ENCODE measurements around the gene SLC41A3.
"Not testable (repeated sequence)": the region's sequence is repeated elsewhere in the genome, so short reads cannot be mapped to it uniquely, and the experiment has no call there.

The SLC41A3 gene

GRCh38 chr3:126052196-126053058, 31.5 kb downstream of the SLC41A3 start:
- DNase-seq: no peak

DNA sequence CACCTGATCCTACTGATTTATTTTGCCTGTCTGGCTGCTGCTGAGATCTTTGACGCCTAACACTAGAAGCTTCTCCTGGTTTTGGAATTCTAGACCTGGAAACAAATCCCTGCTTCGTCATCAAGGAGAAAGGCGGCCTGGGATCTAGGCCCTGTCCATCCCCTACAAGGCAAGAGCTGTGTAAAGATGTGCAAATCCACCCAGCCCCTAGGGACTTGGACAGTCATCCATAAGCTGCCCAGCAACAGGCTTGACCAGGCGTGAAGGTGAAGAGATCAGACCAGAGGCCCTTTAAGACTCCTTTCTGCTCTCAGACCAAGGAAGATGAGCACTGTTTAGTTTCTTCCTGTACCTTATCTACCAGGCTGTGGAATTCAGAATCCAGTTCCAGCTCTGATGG, 32.2 kb downstream of the SLC41A3 start:
- DNase-seq: no peak

- no peak for DNase-seq
Measured at GRCh38 chr3:126051234-126051633, 32.7 kb downstream of the SLC41A3 start.

DNA sequence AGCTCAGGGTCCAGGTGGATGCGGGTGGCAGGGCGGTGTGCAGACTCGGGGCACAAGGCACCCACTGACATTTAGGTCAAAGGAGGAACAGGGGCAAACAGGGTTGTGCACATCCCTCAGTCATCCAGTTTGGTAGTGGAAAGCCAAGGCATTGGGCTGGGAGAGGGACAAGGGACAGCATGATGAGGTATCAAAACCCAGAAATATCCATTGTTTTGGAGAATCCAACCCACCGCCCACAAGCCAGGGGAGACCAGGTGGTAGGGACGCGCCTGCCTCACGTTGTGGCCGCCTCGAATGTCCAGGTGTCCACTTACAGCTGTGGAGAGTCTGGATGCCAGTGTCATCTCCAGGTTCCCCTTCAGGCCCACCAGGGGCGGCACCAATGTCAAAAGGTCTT, 33.3 kb downstream of the SLC41A3 start:
- DNase-seq: no peak

GRCh38 chr3:126050050-126050392, 33.9 kb downstream of the SLC41A3 start:
- DNase-seq: no peak

DNA sequence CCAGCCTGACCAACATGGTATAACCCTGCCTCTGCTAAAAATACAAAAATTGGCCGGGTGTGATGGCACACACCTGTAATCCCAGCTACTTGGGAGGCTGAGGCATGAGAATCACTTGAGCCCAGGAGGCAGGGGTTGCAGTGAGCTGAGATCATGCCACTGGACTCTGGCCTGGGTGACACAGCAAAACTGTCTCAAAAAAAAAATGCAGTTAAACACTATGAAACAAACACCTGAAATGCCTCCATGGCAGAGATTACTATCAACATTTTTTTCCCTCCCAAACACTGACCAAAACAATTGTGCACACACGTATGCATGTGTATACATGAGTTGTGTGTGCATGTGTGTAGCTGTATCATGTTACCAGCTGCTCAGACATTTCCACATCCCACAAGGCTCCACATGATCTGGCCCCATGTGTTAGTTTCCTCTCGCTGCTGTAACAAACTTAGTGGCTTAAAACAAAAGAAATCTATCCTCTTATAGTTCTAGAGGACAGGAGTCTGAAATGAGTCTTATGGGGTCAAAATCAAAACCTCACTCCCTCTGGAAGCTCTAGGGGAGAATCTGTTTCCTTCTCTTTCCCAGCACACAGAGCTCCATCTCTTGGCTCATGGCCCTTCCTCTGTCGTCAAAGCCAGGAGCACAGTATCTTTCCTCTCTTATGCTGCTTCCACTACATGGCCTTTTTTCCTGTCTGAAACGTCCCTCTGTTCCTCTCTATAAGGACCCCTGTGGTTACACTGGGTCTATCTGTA, 34.5 kb downstream of the SLC41A3 start:
- no peak for DNase-seq

- DNase-seq: no peak
Measured at GRCh38 chr3:126040386-126040785, 43.5 kb downstream of the SLC41A3 start.

GRCh38 chr3:126039870-126040269, 44.1 kb downstream of the SLC41A3 start:
- DNase-seq: no peak

GRCh38 chr3:126038791-126039190, 45.1 kb downstream of the SLC41A3 start:
- DNase-seq: not testable (repeated sequence)

DNA sequence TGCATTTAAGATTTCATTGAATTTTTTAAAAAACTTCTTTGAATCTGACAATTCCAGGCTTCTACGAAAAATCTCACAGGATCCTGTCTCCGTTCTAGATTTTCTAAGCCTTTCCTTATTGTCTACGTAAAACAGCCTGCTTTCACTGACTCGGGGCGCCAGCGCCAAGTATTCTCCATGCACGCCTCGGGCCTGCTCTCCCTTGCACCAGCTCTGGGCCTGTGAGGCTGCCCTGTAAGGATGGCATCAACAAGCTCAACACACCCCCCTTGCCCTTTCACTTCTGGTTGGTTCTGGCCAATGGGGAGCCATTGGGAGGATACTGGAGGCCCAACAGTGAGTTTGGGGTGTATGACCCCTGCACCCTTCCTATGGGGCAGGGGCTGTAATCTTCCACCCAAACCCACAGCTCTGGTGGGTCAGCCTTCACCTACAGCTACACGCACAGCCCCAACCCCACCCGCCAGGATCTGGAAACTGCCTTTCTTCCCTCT, 47.8 kb downstream of the SLC41A3 start:
- DNase-seq: no peak

- DNase-seq: no peak
Measured at GRCh38 chr3:126035362-126036050, 48.4 kb downstream of the SLC41A3 start.

GRCh38 chr3:126034481-126035361, 49.2 kb downstream of the SLC41A3 start:
- DNase-seq: no peak

DNA sequence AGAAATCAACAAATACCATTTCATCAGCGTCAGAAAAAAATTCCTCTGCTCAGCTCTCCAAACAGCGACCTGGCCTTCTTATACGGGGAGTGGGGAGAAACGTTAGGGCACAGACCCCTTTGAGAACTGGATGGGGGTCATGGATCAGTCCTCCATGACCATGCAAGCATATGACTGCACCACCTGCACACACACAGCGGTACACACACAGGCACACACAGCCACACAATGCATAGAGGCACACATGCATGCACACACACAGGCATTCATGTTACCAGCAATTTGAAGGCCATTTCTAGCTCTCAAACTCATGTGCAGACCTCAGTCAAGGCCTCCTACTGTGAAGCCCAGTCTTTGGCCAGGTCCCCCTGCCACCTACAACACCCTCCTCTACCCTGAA, 50.2 kb downstream of the SLC41A3 start:
- DNase-seq: no peak

GRCh38 chr3:126033051-126033745, 50.7 kb downstream of the SLC41A3 start:
- no peak for DNase-seq

DNA sequence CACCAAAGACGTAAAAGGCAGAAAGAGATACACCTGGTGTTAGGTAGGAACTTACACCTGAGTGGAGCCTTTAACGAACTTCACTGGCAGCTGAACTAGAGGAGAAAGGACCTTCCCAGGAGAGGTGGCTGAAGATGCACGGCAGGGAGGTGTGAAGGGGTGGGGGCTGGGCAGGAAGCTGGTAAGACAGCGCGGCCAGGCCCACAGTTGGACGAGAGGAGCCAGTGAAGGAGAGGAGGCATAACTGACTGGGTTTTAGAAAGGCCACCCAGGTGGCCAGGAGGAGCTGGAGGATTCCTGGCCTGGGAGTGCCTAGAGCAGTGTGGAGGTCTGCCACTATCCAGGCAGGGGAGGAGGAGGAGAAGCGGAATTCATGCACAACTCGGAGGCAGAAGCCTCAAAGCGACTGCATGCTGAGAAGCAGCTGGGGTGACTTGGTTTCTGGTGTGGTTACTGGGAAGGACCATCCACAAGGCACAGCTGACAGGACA, 51.9 kb downstream of the SLC41A3 start:
- no peak for DNase-seq

GRCh38 chr3:126030455-126030854, 53.5 kb downstream of the SLC41A3 start:
- no peak for DNase-seq

GRCh38 chr3:126029241-126029640, 54.7 kb downstream of the SLC41A3 start:
- no peak for DNase-seq

DNA sequence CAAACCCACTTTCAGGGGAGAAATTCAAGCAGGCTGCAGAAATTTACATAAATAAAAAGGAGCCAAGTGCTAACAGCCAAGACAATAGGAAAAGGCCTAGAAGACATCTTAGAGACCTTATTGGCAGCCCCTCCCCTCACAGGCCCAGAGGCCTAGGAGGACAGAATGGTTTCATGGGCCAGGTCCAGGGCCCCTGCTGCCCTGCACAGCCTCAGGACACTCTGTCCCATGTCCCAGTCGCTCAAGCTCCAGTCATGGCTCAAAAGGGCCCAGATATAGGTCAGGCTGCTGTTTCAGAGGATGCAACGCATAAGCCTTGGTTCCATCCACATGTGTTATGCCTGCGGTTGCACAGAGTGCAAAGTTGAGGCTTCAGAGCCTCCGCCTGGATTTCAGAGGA, 55.8 kb downstream of the SLC41A3 start:
- DNase-seq: no peak

DNA sequence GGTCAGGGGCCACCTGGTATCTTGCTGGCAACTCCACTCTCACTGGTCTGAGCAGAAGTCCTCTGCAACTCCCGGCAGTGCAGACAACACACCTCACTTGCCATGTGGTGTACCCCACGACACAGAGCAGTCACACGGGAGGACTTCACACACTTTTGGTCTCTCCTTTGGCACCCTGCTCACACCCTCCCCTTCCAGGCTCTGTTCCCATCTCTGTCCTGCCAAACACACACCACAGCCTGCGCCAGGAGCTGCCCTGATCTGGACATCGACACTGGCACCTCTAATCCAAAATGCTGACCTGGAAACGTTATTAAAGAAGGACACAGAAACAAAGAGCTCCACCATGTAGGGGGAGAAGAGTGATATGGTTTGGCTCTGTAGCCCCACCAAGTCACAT, 57.2 kb downstream of the SLC41A3 start:
- DNase-seq: no peak

DNA sequence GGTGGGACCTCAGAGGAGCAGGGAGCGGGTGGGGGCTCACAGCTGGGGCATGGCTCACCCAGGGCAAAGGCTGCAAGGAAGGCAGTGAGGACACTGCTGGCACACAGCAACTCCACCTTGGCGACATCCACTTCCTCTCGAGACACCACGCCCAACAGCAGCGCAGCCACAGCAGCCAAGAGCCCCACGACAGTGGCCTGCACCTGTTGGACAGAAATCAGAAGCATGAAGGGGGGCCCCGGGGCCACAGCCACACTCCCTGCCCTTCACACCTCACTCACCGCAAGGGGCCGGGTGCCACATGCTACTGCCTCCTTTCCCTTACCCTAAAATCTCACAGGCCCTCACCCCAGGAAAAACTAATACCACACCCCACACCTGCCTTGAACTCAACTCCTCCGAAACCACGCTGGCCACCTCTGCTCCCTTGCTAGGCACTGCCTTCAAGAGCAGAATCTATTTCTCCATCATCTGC, 57.6 kb downstream of the SLC41A3 start:
- DNase-seq: no peak

DNA sequence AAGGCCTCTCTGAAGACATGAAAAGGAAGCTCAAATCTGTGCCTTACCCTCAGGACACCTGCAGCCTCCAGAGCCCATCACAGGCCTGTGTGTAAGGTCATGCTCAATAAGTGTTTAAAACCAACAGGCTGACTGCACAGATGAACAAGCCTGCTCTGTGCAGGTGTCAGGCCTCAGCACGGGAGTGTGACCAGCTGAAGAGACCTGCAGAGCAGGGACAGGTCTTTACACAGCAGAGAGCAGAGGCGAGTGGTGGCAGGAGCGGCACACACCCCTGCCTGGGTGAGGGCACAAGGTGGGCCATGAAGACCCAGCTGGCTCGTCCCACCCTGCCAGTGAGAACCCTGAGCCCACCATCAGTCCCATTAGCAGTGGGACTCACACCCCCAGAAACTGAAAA, 58.1 kb downstream of the SLC41A3 start:
- no peak for DNase-seq

All from GDM1 (cell line).